Peyer's patch (tissue), 4 donors: ENCODE measurements around the gene PPCS. TPM values are rescaled to one million over a fixed set of nuclear protein-coding genes. Genes with fewer than 3 reads are reported as not detected.
A peak's percentile ranks its signal among the peaks of the same experiment; 100 is the strongest.

ENCODE experiments used
- DNase-seq, 3 donors: peaks; one replicate each; pipeline ENCODE4 v3.0.0-alpha.2; 2017 to 2019
- H3K27ac ChIP-seq, 4 donors: fragments of 200-600 bp; sonication (generic); one replicate each; pipeline ENCODE4 v1.5.1; 2016 to 2019
- H3K27me3 ChIP-seq, 2 donors: fragments of 200-600 bp; sonication (generic); one replicate each; pipeline ENCODE4 v1.5.1; 2019
- H3K36me3 ChIP-seq, 3 donors: fragments of 200-600 bp; sonication (generic); one replicate each; pipeline ENCODE4 v1.5.1; 2016 to 2019
- H3K4me1 ChIP-seq, 4 donors: fragments of 200-600 bp; sonication (generic); one replicate each; pipeline ENCODE4 v1.5.1; 2016 to 2019
- H3K4me3 ChIP-seq, 4 donors: fragments of 200-600 bp; sonication (generic); 1 replicate in 3 of 4; 2 replicates in 1 of 4; pipeline ENCODE4 v1.5.1; 2016 to 2019; ENCODE audit warnings: mild to moderate bottlenecking in 1 of 4
- H3K9me3 ChIP-seq, 4 donors: fragments of 200-600 bp; sonication (generic); one replicate each; pipeline ENCODE4 v1.5.1; 2016 to 2019; ENCODE audit warnings: mild to moderate bottlenecking in 1 of 4
- POLR2A ChIP-seq, 2 donors: fragments of 450-650 bp; IDR thresholded peaks; one replicate each; pipeline ENCODE4 v1.5.1; 2017; ENCODE audit warnings: antibody characterized with exemption in 2 of 2, mild to moderate bottlenecking in 2 of 2, moderate library complexity in 2 of 2
- total RNA-seq, 4 donors: library from RNA; depleted of rRNA; stranded (reverse); fragments of >200 nt; gene quantifications; one replicate each; pipeline ENCODE4 v1.1.0, GENCODE V29; 2016
- TF ChIP-seq, protein P1 (sequence below), 6 experiments: fragments of 450-650 bp in 4 of 6; fragments of 200-600 bp in 2 of 6; sonication (generic) in 1 of 6; IDR thresholded peaks; one replicate each; pipeline ENCODE4 v1.5.1; 2017 to 2019; ENCODE audit warnings: antibody characterized with exemption in 6 of 6, mild to moderate bottlenecking in 3 of 6, moderate library complexity in 1 of 6

The PPCS gene
- total RNA-seq, 4 donors from 2014 or later = 73.3 to 118 (median 78.0) TPM

DNA sequence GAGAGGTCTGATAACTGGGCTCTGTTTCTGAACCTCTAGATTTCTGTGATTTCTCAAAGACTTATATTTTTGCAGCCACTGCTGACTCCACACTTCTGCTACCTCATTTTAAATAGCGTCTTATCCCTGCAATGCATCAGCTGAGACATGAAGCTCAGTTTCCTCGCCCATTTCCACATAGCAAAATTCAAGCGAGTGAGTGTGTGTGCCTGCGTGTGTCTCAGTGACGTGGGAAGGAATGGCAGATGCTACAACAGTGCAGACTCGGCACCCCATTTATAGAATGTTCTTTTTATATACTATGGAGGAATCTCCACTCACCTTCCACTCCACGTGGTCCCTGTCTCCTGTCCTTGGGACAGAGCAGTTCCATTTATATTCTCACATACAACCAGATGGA, 36.2 kb upstream of the PPCS start:
- Histone ChIP-seq H3K9me3 (no peaks in the 10 kb centered on the region), H3K4me3 (no peak overlapping the region), H3K27me3 (no peaks in the 10 kb centered on the region), H3K4me1 (peaks cover 0 to 11% (median 0%) of the 10 kb centered on the region in 4 donors), H3K36me3 (no peaks in the 10 kb centered on the region), H3K27ac (peak overlapping the region in 1 of 4 donors; percentile 63)
- no peak for DNase-seq
- TF ChIP-seq POLR2A (IDR thresholded peaks at IDR 0.05) = no peak
- TF ChIP-seq, protein P1, sequence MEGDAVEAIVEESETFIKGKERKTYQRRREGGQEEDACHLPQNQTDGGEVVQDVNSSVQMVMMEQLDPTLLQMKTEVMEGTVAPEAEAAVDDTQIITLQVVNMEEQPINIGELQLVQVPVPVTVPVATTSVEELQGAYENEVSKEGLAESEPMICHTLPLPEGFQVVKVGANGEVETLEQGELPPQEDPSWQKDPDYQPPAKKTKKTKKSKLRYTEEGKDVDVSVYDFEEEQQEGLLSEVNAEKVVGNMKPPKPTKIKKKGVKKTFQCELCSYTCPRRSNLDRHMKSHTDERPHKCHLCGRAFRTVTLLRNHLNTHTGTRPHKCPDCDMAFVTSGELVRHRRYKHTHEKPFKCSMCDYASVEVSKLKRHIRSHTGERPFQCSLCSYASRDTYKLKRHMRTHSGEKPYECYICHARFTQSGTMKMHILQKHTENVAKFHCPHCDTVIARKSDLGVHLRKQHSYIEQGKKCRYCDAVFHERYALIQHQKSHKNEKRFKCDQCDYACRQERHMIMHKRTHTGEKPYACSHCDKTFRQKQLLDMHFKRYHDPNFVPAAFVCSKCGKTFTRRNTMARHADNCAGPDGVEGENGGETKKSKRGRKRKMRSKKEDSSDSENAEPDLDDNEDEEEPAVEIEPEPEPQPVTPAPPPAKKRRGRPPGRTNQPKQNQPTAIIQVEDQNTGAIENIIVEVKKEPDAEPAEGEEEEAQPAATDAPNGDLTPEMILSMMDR (IDR thresholded peaks at IDR 0.05) = no peak

DNA sequence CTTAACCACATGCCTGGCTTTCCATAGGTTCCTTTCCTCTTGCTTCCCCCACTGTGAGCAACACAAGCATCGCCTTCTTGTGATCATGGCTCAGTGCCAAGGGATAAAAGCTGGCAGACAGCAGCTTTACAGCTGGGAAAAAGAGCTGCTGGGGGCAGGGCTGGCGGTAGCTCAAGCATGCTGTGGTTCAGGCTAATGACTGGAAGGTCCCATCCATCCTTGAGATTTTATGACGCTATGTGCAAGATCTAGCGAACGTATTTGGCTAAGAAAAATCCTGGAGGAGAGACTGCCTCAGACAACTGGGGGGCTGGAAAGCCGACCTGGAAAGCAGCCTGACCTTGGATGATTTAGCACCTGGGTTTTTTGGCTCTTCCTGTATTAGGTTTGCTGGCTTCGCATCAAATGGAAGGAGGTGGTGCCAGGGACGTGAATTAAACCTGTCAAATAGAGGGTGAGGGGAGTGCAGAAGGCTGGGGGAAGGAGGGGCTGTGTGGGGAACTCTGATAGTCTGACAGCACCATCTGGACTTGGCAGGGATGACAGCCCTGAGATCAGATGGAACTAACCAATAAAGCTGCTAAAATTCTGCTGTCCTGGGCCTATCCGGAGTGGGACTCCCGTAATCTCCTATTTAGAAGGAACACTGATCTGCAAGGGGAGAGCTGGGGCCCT, 35.3 kb upstream of the PPCS start:
- no peak overlapping the region for H3K4me3 ChIP-seq
- H3K27ac ChIP-seq = peak overlapping the region in 1 of 4 donors; percentile 63
- no peaks in the 10 kb centered on the region for H3K9me3 ChIP-seq
- peaks cover 0 to 11% (median 0%) of the 10 kb centered on the region in 4 donors for H3K4me1 ChIP-seq
- DNase-seq = no peak
- H3K27me3 ChIP-seq = no peaks in the 10 kb centered on the region
- no peak for TF ChIP-seq POLR2A (IDR thresholded peaks at IDR 0.05)
- TF ChIP-seq, protein P1 (IDR thresholded peaks at IDR 0.05) = no peak
- no peaks in the 10 kb centered on the region for H3K36me3 ChIP-seq

DNA sequence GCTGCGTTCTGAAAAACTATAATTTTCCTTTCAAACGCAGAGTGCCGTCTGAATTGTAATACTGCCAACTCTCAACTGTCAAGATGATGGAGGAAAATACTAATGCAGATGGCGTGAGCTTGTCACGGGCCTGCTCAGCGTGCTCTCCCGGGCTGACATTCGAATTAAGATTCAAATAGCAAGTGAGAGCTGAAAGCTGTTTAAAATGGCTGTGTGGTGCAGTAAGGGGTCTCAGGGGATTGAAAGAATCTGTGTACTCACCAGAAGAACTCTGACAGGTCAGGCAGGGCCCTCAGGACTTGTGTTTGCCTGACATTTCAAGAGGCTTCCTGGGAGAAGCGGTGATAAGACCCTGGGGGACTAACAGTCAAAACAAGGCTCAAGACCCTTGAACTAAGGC, 33.6 kb upstream of the PPCS start:
- Histone ChIP-seq H3K9me3 (no peaks in the 10 kb centered on the region), H3K4me1 (peaks cover 0 to 11% (median 0%) of the 10 kb centered on the region in 4 donors), H3K36me3 (no peaks in the 10 kb centered on the region), H3K27me3 (no peaks in the 10 kb centered on the region), H3K4me3 (no peak overlapping the region), H3K27ac (no peak overlapping the region)
- no peak for DNase-seq
- TF ChIP-seq POLR2A (IDR thresholded peaks at IDR 0.05) = no peak
- TF ChIP-seq, protein P1 (IDR thresholded peaks at IDR 0.05) = no peak

DNA sequence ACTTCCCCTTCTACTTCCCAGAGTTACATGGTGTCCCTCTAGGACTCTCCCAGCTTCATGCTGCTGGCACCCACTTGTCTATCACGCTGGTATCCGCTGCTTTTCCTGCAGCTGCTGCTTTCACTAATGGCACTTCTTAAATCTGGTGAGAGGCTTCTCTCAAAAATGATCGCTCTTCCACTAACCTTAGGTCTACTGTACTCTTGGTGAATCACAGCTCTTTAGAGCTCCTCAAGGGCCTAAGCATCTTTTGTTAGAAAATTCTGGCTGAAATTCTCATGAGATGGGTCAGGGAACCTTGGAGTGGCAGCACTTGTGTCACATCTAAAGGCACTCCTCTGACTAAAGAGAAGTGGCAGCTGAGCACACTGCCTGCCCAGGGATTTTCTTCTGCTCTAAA, 32.7 kb upstream of the PPCS start:
- no peak for TF ChIP-seq POLR2A (IDR thresholded peaks at IDR 0.05)
- TF ChIP-seq, protein P1 (IDR thresholded peaks at IDR 0.05) = no peak
- Histone ChIP-seq H3K36me3 (no peaks in the 10 kb centered on the region), H3K9me3 (no peaks in the 10 kb centered on the region), H3K4me3 (no peak overlapping the region), H3K27me3 (no peaks in the 10 kb centered on the region), H3K4me1 (peaks cover 0 to 11% (median 0%) of the 10 kb centered on the region in 4 donors), H3K27ac (no peak overlapping the region)
- no peak for DNase-seq

DNA sequence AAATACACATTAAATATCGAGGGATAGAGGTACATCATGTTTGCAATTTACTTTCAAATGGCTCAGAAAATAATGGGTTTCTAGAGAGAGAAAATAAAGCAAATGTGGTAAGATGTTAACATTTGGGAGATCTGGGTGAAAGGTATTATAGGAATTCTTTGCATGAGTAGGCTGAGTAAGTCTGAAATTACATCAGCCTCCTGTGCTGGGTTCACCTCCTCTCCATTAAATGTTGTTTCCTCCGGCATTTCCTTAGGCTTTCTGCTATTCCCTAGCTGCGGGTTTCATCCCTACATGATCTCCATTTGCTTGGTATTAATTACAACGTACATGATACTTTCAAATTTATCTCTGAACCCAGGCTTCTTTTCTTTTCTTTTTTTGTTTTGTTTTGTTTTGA, 32.1 kb upstream of the PPCS start:
- no peak for TF ChIP-seq POLR2A (IDR thresholded peaks at IDR 0.05)
- TF ChIP-seq, protein P1 (IDR thresholded peaks at IDR 0.05) = no peak
- H3K4me1 ChIP-seq = peaks cover 0 to 11% (median 0%) of the 10 kb centered on the region in 4 donors
- H3K9me3 ChIP-seq = no peaks in the 10 kb centered on the region
- DNase-seq = no peak
- no peak overlapping the region for H3K4me3 ChIP-seq
- no peaks in the 10 kb centered on the region for H3K36me3 ChIP-seq
- H3K27ac ChIP-seq = no peak overlapping the region
- no peaks in the 10 kb centered on the region for H3K27me3 ChIP-seq
